HepG2 (cell line): ENCODE data around the gene RPLP2. TPM values are rescaled to one million over a fixed set of nuclear protein-coding genes. Genes with fewer than 3 reads are reported as not detected.

ENCODE experiments used
- ATRX ChIP-seq: sonication (generic); formaldehyde crosslinking; IDR thresholded peaks from 2 replicates; pipeline ENCODE4 v1.4.0; 2020; ENCODE audit warnings: missing genetic modification reagents, borderline replicate concordance
- ESRRA ChIP-seq: sonication (generic); formaldehyde crosslinking; IDR thresholded peaks from 2 replicates; pipeline ENCODE4 v1.5.1; 2020; ENCODE audit warnings: mild to moderate bottlenecking, low read depth, missing genetic modification reagents
- GTF2F1 ChIP-seq: fragments of 150-350 bp; IDR thresholded peaks from 2 replicates; pipeline ENCODE4 v1.6.1; 2014; ENCODE audit warnings: low read length
- JDP2 ChIP-seq: sonication (generic); formaldehyde crosslinking; IDR thresholded peaks from 2 replicates; pipeline ENCODE4 v1.8.1; 2022; ENCODE audit warnings: missing genetic modification reagents, borderline replicate concordance
- KDM4B ChIP-seq: sonication (generic); formaldehyde crosslinking; IDR thresholded peaks from 2 replicates; pipeline ENCODE4 v1.4.0; 2020; ENCODE audit warnings: missing genetic modification reagents
- MAZ ChIP-seq, 2 experiments: sonication (generic) in 1 of 2; formaldehyde crosslinking in 1 of 2; IDR thresholded peaks; 2 replicates each; pipeline versions ENCODE4 v1.5.0 to v1.6.1; 2012 to 2020; ENCODE audit warnings: low read depth in 2 of 2, mild to moderate bottlenecking in 2 of 2, borderline replicate concordance in 1 of 2, improper control_type of control experiment in 1 of 2, low read length in 1 of 2, missing genetic modification reagents in 1 of 2, moderate library complexity in 1 of 2
- MBD4 ChIP-seq: IDR thresholded peaks from 2 replicates; pipeline ENCODE4 v1.6.1; 2012; ENCODE audit warnings: low read length, inconsistent platforms, borderline replicate concordance
- MYNN ChIP-seq: sonication (generic); formaldehyde crosslinking; IDR thresholded peaks from 2 replicates; pipeline ENCODE4 v1.4.0; 2020; ENCODE audit warnings: mild to moderate bottlenecking, low read depth, missing genetic modification reagents
- NR2C2 ChIP-seq: sonication (generic); formaldehyde crosslinking; IDR thresholded peaks from 2 replicates; pipeline ENCODE4 v1.4.0; 2020; ENCODE audit warnings: missing genetic modification reagents, mild to moderate bottlenecking, moderate library complexity, borderline replicate concordance
- PRPF4 ChIP-seq: fragments of 200-400 bp; formaldehyde crosslinking; IDR thresholded peaks from 2 replicates; pipeline ENCODE4 v1.6.1; 2016; ENCODE audit warnings: low read length, low read depth; ENCODE audit not compliant: poor library complexity, severe bottlenecking
- SAFB2 ChIP-seq: sonication (generic); formaldehyde crosslinking; IDR thresholded peaks from 2 replicates; pipeline ENCODE4 v1.5.1; 2020; ENCODE audit warnings: missing genetic modification reagents, low read depth, mild to moderate bottlenecking, borderline replicate concordance
- SMAD3 ChIP-seq: sonication (generic); formaldehyde crosslinking; IDR thresholded peaks from 2 replicates; pipeline ENCODE4 v1.4.0; 2020; ENCODE audit warnings: missing genetic modification reagents
- SOX13 ChIP-seq, 3 experiments: fragments of 450-650 bp in 1 of 3; sonication (generic) in 1 of 3; formaldehyde crosslinking in 1 of 3; IDR thresholded peaks in 2 of 3; conservative IDR thresholded peaks in 1 of 3; 2 replicates each; pipeline versions ENCODE4 v1.5.0 to v1.6.1; 2016 to 2020; ENCODE audit warnings: antibody characterized with exemption in 1 of 3, mild to moderate bottlenecking in 1 of 3, missing compliant biosample characterization in 1 of 3, missing genetic modification reagents in 1 of 3, moderate library complexity in 1 of 3
- SPEN ChIP-seq: sonication (generic); formaldehyde crosslinking; IDR thresholded peaks from 2 replicates; pipeline ENCODE4 v1.5.1; 2020; ENCODE audit warnings: low read depth, mild to moderate bottlenecking, missing genetic modification reagents
- ZBTB26 ChIP-seq: IDR thresholded peaks from 2 replicates; pipeline ENCODE4 v1.6.1; 2016; ENCODE audit warnings: missing compliant biosample characterization, missing genetic modification reagents, borderline replicate concordance
- ZBTB7A ChIP-seq: sonication (generic); formaldehyde crosslinking; IDR thresholded peaks from 2 replicates; pipeline ENCODE4 v1.8.0; 2022; ENCODE audit warnings: mild to moderate bottlenecking, missing genetic modification reagents
- ZNF326 ChIP-seq: sonication (generic); formaldehyde crosslinking; IDR thresholded peaks from 2 replicates; pipeline ENCODE4 v1.4.0; 2020; ENCODE audit warnings: missing genetic modification reagents, borderline replicate concordance
- ZNF570 ChIP-seq: sonication (generic); formaldehyde crosslinking; IDR thresholded peaks from 2 replicates; pipeline ENCODE4 v1.4.0; 2020; ENCODE audit warnings: mild to moderate bottlenecking, missing genetic modification reagents, borderline replicate concordance
- ZNF775 ChIP-seq: sonication (generic); formaldehyde crosslinking; IDR thresholded peaks from 2 replicates; pipeline ENCODE4 v1.4.0; 2020; ENCODE audit warnings: missing genetic modification reagents, mild to moderate bottlenecking, moderate library complexity, borderline replicate concordance
- ZNF816 ChIP-seq: sonication (generic); formaldehyde crosslinking; IDR thresholded peaks from 2 replicates; pipeline ENCODE4 v1.8.0; 2022; ENCODE audit warnings: missing genetic modification reagents, mild to moderate bottlenecking, borderline replicate concordance
- ZNF883 ChIP-seq: sonication (generic); formaldehyde crosslinking; IDR thresholded peaks from 2 replicates; pipeline ENCODE4 v1.5.1; 2020; ENCODE audit warnings: mild to moderate bottlenecking, missing genetic modification reagents; ENCODE audit errors: not compliant biosample characterization
- polyA plus RNA-seq, 8 experiments: library from polyadenylated mRNA; depleted of rRNA in 3 of 8; stranded (reverse) in 7 of 8; unstranded in 1 of 8; fragments of >200 nt; fragmentation: Illumina TruSeq in 4 of 8; extraction: Trizol in 4 of 8; gene quantifications; 2 replicates each; pipeline versions ENCODE4 v1.2.1 to v1.2.3, GENCODE V29; 2011 to 2016; ENCODE audit warnings: low read depth in 4 of 8, missing spikeins in 1 of 8, mixed read lengths in 1 of 8; ENCODE audit not compliant: insufficient read depth in 1 of 8
- total RNA-seq, 5 experiments: library from RNA; depleted of rRNA; stranded (reverse); fragments of >200 nt; fragmentation: Illumina TruSeq; extraction: Trizol; gene quantifications; 2 replicates each; pipeline ENCODE4 v1.2.3, GENCODE V29; 2016; ENCODE audit warnings: low read depth in 1 of 5
- TF ChIP-seq, protein P1 (sequence below): sonication (generic); formaldehyde crosslinking; IDR thresholded peaks from 2 replicates; pipeline ENCODE4 v1.8.0; 2022; ENCODE audit warnings: mild to moderate bottlenecking, missing genetic modification reagents
- TF ChIP-seq, protein P2 (sequence below): sonication (generic); formaldehyde crosslinking; IDR thresholded peaks from 2 replicates; pipeline ENCODE4 v1.5.0; 2020; ENCODE audit warnings: mild to moderate bottlenecking, missing genetic modification reagents

The RPLP2 gene
- total and polyA plus RNA-seq, 2 of the 13 experiments (the other 11 are each of a cell fraction or from before 2014, with no cell fraction given) = 978 to 2,106 TPM

- TF ChIP-seq, protein P1, sequence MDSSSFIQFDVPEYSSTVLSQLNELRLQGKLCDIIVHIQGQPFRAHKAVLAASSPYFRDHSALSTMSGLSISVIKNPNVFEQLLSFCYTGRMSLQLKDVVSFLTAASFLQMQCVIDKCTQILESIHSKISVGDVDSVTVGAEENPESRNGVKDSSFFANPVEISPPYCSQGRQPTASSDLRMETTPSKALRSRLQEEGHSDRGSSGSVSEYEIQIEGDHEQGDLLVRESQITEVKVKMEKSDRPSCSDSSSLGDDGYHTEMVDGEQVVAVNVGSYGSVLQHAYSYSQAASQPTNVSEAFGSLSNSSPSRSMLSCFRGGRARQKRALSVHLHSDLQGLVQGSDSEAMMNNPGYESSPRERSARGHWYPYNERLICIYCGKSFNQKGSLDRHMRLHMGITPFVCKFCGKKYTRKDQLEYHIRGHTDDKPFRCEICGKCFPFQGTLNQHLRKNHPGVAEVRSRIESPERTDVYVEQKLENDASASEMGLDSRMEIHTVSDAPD = no peak
- TF ChIP-seq MBD4 (no peak), ATRX (CRISPR knock-in tag) (no peak), SPEN (CRISPR knock-in tag) (peak; percentile 44; the same call in 1 of the 2 replicates), ZBTB26 (CRISPR knock-in tag) (no peak), ZNF570 (CRISPR knock-in tag) (no peak), GTF2F1 (no peak), SAFB2 (no peak; the same call in 1 of the 2 replicates), SOX13 (IDR thresholded peaks at IDR 0.05) (no peak), SOX13 (CRISPR knock-in tag; conservative IDR thresholded peaks at IDR 0.05 in 1 of 2, IDR thresholded peaks at IDR 0.05 in 1 of 2) (no peak), ZNF883 (CRISPR knock-in tag) (peak; percentile 61), PRPF4 (no peak), JDP2 (CRISPR knock-in tag) (no peak), ZBTB7A (CRISPR knock-in tag) (0 out of 2 replicates have a peak, but pooled peaks have one; percentile 11), ZNF816 (CRISPR knock-in tag) (no peak), KDM4B (no peak), SMAD3 (CRISPR knock-in tag) (no peak), NR2C2 (CRISPR knock-in tag) (0 out of 2 replicates have a peak, but pooled peaks have one; percentile 8), ESRRA (CRISPR knock-in tag) (peak; percentile 5; the same call in 1 of the 2 replicates), ZNF326 (CRISPR knock-in tag) (no peak), MAZ (IDR thresholded peaks at IDR 0.05; ENCODE audit: borderline replicate concordance, low read depth, low read length) (0 out of 2 replicates have a peak, but pooled peaks have one; percentile 26), MAZ (CRISPR knock-in tag; IDR thresholded peaks at IDR 0.05; ENCODE audit: low read depth) (peak; percentile 59), MYNN (CRISPR knock-in tag) (no peak), ZNF775 (CRISPR knock-in tag) (no peak)
- TF ChIP-seq, protein P2, sequence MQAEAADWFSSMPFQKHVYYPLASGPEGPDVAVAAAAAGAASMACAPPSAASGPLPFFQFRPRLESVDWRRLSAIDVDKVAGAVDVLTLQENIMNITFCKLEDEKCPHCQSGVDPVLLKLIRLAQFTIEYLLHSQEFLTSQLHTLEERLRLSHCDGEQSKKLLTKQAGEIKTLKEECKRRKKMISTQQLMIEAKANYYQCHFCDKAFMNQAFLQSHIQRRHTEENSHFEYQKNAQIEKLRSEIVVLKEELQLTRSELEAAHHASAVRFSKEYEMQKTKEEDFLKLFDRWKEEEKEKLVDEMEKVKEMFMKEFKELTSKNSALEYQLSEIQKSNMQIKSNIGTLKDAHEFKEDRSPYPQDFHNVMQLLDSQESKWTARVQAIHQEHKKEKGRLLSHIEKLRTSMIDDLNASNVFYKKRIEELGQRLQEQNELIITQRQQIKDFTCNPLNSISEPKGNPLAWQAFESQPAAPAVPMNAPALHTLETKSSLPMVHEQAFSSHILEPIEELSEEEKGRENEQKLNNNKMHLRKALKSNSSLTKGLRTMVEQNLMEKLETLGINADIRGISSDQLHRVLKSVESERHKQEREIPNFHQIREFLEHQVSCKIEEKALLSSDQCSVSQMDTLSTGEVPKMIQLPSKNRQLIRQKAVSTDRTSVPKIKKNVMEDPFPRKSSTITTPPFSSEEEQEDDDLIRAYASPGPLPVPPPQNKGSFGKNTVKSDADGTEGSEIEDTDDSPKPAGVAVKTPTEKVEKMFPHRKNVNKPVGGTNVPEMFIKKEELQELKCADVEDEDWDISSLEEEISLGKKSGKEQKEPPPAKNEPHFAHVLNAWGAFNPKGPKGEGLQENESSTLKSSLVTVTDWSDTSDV (CRISPR knock-in tag) = peak; percentile 92
Observed at GRCh38 chr11:830295-831117, 20.7 kb downstream of the RPLP2 start (continued).
